DND-41 (cell line): ENCODE measurements around the gene MAB21L1.

Experiments used
- CTCF ChIP-seq: IDR thresholded peaks from 2 replicates; pipeline ENCODE4 v1.5.1; 2012; ENCODE audit warnings: borderline replicate concordance, low read length, moderate library complexity, mild to moderate bottlenecking; ENCODE audit not compliant: poor library complexity, severe bottlenecking; ENCODE audit errors: extremely low read depth
- EZH2 ChIP-seq: IDR thresholded peaks from 3 replicates; pipeline ENCODE4 v1.6.1; 2012; ENCODE audit warnings: borderline replicate concordance, low read depth, mild to moderate bottlenecking, moderate library complexity, low read length, inconsistent platforms; ENCODE audit not compliant: severe bottlenecking

GRCh38 chr13:35496006-35496405, 19.5 kb upstream of the MAB21L1 start:
- no peak for TF ChIP-seq EZH2
- TF ChIP-seq CTCF = no peak
